Ascending aorta (tissue), 2 donors: Measurements from ENCODE around the gene RXRA. TPM values are rescaled to one million over a fixed set of nuclear protein-coding genes. Genes with fewer than 3 reads are reported as not detected.
"Not testable (repeated sequence)": the region's sequence is repeated elsewhere in the genome, so short reads cannot be mapped to it uniquely, and the experiment has no call there.

Experiments used
- DNase-seq, 2 donors: peaks; one replicate each; pipeline ENCODE4 v3.0.0-alpha.2; 2019; ENCODE audit warnings: low spot score in 2 of 2
- H3K27ac ChIP-seq, 2 donors: fragments of 200-600 bp; sonication (generic); one replicate each; pipeline ENCODE4 v1.5.1; 2016 to 2017; ENCODE audit warnings: mild to moderate bottlenecking in 1 of 2
- H3K27me3 ChIP-seq: fragments of 200-600 bp; sonication (generic); one replicate; pipeline ENCODE4 v1.5.1; 2017
- H3K36me3 ChIP-seq, 2 donors: fragments of 200-600 bp; sonication (generic); one replicate each; pipeline ENCODE4 v1.5.1; 2016
- H3K4me1 ChIP-seq, 2 donors: fragments of 200-600 bp; sonication (generic); one replicate each; pipeline ENCODE4 v1.5.1; 2016 to 2017; ENCODE audit warnings: mild to moderate bottlenecking in 1 of 2
- H3K4me3 ChIP-seq, 2 donors: fragments of 200-600 bp; sonication (generic); one replicate each; pipeline ENCODE4 v1.5.1; 2016 to 2017; ENCODE audit warnings: mild to moderate bottlenecking in 1 of 2
- H3K9me3 ChIP-seq, 2 donors: fragments of 200-600 bp; sonication (generic); one replicate each; pipeline ENCODE4 v1.5.1; 2016
- CTCF ChIP-seq, 3 experiments: fragments of 200-600 bp in 2 of 3; fragments of 450-650 bp in 1 of 3; sonication (generic) in 2 of 3; IDR thresholded peaks; one replicate each; pipeline ENCODE4 v1.5.1; 2016 to 2019; ENCODE audit warnings: antibody characterized with exemption in 3 of 3, mild to moderate bottlenecking in 1 of 3, moderate library complexity in 1 of 3
- intact Hi-C: fragments of 100-400 bp; cut with DNase I; formaldehyde crosslinking; loops from one replicate; pipeline ENCODE4 v1.15.1; 2023
- total RNA-seq: library from RNA; depleted of rRNA; stranded (reverse); fragments of >200 nt; gene quantifications from one replicate; pipeline ENCODE4 v1.1.0, GENCODE V29; 2016

Gene RXRA
- total RNA-seq, 1 donor from 2014 or later = 64.1 TPM

GRCh38 chr9:134307674-134308638, 18.3 kb upstream of the RXRA start:
- DNase-seq = no peak

GRCh38 chr9:134308639-134309220, 17.5 kb upstream of the RXRA start:
- peaks cover 0 to 19% of the 10 kb centered on the region in 2 donors for H3K9me3 ChIP-seq
- DNase-seq, H3K27ac ChIP-seq, H3K4me3 ChIP-seq, H3K27me3 ChIP-seq, H3K4me1 ChIP-seq, H3K36me3 ChIP-seq, intact Hi-C loops: not testable (repeated sequence)

More at GRCh38 chr9:134307674-134308638, 18.3 kb upstream of the RXRA start:
- intact Hi-C loops = no loop called here
- H3K4me3 ChIP-seq = no peak overlapping the region
- no peaks in the 10 kb centered on the region for H3K27me3 ChIP-seq
- peaks cover 0 to 16% of the 10 kb centered on the region in 2 donors for H3K9me3 ChIP-seq
- H3K4me1 ChIP-seq = no peaks in the 10 kb centered on the region
- no peaks in the 10 kb centered on the region for H3K36me3 ChIP-seq
- no peak for TF ChIP-seq CTCF (IDR thresholded peaks at IDR 0.05)
- H3K27ac ChIP-seq = no peak overlapping the region

GRCh38 chr9:134313470-134313869, 12.8 kb upstream of the RXRA start:
- Histone ChIP-seq H3K27me3 (no peaks in the 10 kb centered on the region), H3K4me3 (no peak overlapping the region), H3K4me1 (peaks cover 0 to 10% of the 10 kb centered on the region in 2 donors), H3K36me3 (no peaks in the 10 kb centered on the region), H3K27ac (no peak overlapping the region), H3K9me3 (peaks cover 0 to 19% of the 10 kb centered on the region in 2 donors)
- intact Hi-C loops = no loop called here
- DNase-seq = no peak
- TF ChIP-seq CTCF (IDR thresholded peaks at IDR 0.05) = no peak

- Histone ChIP-seq H3K4me3 (no peak overlapping the region), H3K4me1 (peaks cover 0 to 11% of the 10 kb centered on the region in 2 donors), H3K27me3 (no peaks in the 10 kb centered on the region), H3K27ac (no peak overlapping the region), H3K9me3 (peaks cover 0 to 19% of the 10 kb centered on the region in 2 donors), H3K36me3 (no peaks in the 10 kb centered on the region)
- TF ChIP-seq CTCF (IDR thresholded peaks at IDR 0.05) = no peak
- no peak for DNase-seq
- intact Hi-C loops = no loop called here
These were observed 12.0 kb upstream of the RXRA start for GRCh38 chr9:134314039-134314949.

- no peak for TF ChIP-seq CTCF (IDR thresholded peaks at IDR 0.05)
- no peak for DNase-seq
- H3K4me3 ChIP-seq = no peak overlapping the region
- intact Hi-C loops = no loop called here
- peaks cover 0 to 19% of the 10 kb centered on the region in 2 donors for H3K9me3 ChIP-seq
- H3K27ac ChIP-seq = no peak overlapping the region
- H3K27me3 ChIP-seq = no peaks in the 10 kb centered on the region
- H3K4me1 ChIP-seq = peaks cover 0 to 11% of the 10 kb centered on the region in 2 donors
- no peaks in the 10 kb centered on the region for H3K36me3 ChIP-seq
These were observed 11.1 kb upstream of the RXRA start for GRCh38 chr9:134314950-134315715.
